ENCODE results near the gene CAPN14.

CAPN14 gene

DNA sequence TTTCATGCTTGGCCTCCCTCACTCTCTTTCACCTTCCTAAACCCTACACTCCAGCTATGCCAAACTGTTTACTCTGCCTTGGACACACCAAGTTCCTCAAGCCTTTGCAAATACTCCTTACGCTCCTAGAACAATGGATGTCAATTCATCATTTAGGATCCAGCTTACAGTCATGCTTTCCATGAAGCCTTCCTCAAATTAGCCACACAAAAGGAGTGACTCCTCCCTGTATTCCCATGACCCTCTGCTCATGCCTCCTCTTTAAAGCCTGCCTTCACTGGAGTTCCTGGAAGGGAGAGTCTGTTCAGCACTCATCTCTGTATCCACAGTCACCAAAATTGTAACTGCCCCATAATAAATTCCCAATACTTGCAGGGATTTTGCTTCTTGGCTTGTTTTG is 15.9 kb upstream of the CAPN14 start:
- Histone ChIP-seq H3K9me3 (ENCODE audit: control insufficient read depth, insufficient read depth, low read depth, low read length) (no peaks in the 10 kb centered on the region), H3K27ac (ENCODE audit: extremely low read depth, low read depth, low read length) (no peak overlapping the region), H3K4me1 (ENCODE audit: control insufficient read depth, insufficient read depth, low read length) (0 out of 2 replicates have a peak, but pooled peaks cover 2% of the 10 kb centered on the region), H3K4me3 (ENCODE audit: low read depth, low read length) (no peak overlapping the region), H3K36me3 (ENCODE audit: control insufficient read depth in 2 of 2, insufficient read depth in 1 of 2, low read length in 2 of 2) (no peaks in the 10 kb centered on the region; a peak in 1 of 3 replicates)
- POLR2A ChIA-PET, result interaction anchor here (0.9 kb wide), 1 partner anchor 55 kb away, joined by 3 read pairs; no protein-coding TSS in a partner anchor
- CTCF ChIA-PET, result interaction anchor here (0.7 to 4.0 kb wide), 9 partner anchors 10 to 1299 kb away, joined by 3 to 25 read pairs (median 5); partner anchors contain the start of gene GALNT14
- TF ChIP-seq, protein P1, sequence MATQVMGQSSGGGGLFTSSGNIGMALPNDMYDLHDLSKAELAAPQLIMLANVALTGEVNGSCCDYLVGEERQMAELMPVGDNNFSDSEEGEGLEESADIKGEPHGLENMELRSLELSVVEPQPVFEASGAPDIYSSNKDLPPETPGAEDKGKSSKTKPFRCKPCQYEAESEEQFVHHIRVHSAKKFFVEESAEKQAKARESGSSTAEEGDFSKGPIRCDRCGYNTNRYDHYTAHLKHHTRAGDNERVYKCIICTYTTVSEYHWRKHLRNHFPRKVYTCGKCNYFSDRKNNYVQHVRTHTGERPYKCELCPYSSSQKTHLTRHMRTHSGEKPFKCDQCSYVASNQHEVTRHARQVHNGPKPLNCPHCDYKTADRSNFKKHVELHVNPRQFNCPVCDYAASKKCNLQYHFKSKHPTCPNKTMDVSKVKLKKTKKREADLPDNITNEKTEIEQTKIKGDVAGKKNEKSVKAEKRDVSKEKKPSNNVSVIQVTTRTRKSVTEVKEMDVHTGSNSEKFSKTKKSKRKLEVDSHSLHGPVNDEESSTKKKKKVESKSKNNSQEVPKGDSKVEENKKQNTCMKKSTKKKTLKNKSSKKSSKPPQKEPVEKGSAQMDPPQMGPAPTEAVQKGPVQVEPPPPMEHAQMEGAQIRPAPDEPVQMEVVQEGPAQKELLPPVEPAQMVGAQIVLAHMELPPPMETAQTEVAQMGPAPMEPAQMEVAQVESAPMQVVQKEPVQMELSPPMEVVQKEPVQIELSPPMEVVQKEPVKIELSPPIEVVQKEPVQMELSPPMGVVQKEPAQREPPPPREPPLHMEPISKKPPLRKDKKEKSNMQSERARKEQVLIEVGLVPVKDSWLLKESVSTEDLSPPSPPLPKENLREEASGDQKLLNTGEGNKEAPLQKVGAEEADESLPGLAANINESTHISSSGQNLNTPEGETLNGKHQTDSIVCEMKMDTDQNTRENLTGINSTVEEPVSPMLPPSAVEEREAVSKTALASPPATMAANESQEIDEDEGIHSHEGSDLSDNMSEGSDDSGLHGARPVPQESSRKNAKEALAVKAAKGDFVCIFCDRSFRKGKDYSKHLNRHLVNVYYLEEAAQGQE (tag by site-specific recombination; IDR thresholded peaks at IDR 0.05), result no peak
- TF ChIP-seq ZNF174 (tag by site-specific recombination; IDR thresholded peaks at IDR 0.05) (no peak), SETDB1 (IDR thresholded peaks at IDR 0.05; ENCODE audit: insufficient read length, low read length) (no peak), SP7 (tag by site-specific recombination; IDR thresholded peaks at IDR 0.05) (no peak), ZNF266 (tag by site-specific recombination; IDR thresholded peaks at IDR 0.05; ENCODE audit: low read depth) (no peak), FEZF1 (tag by site-specific recombination; IDR thresholded peaks at IDR 0.05) (no peak)

DNA sequence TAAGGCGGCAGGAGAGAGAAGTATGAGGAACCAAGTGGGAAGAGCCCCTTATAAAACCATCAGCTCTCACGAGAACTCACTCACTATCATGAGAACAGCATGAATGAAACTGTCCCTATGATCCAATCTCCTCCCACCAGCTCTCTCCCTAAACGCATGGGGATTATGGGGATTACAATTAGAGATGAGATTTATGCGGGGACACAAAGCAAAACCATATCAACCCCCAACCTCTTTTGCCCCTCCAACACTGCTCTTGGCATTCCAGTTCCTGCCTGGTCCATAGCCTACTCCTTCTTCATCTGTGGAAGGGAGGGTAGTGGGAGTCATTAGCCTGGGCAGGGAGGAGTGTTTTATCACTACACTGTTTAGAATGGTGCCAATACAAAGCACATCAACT is 15.3 kb upstream of the CAPN14 start:
- Histone ChIP-seq H3K36me3 (ENCODE audit: control insufficient read depth in 2 of 2, insufficient read depth in 1 of 2, low read length in 2 of 2) (no peaks in the 10 kb centered on the region; a peak in 1 of 3 replicates), H3K4me1 (ENCODE audit: control insufficient read depth, insufficient read depth, low read length) (0 out of 2 replicates have a peak, but pooled peaks cover 2% of the 10 kb centered on the region), H3K27ac (ENCODE audit: extremely low read depth, low read depth, low read length) (no peak overlapping the region), H3K9me3 (ENCODE audit: control insufficient read depth, insufficient read depth, low read depth, low read length) (no peaks in the 10 kb centered on the region), H3K4me3 (ENCODE audit: low read depth, low read length) (no peak overlapping the region)
- ChIA-PET CTCF (interaction anchor here (0.7 to 4.0 kb wide), 4 partner anchors 29 to 1299 kb away, joined by 3 to 25 read pairs (median 5); no protein-coding TSS in a partner anchor), POLR2A (no interaction called here)
- TF ChIP-seq ZNF404 (tag by site-specific recombination; IDR thresholded peaks at IDR 0.05) (no peak), ZIC2 (tag by site-specific recombination; IDR thresholded peaks at IDR 0.05) (no peak), ZFP3 (tag by site-specific recombination; IDR thresholded peaks at IDR 0.05; ENCODE audit: low read depth) (no peak), ZNF76 (tag by site-specific recombination; IDR thresholded peaks at IDR 0.05; ENCODE audit: borderline replicate concordance, low read depth) (no peak), IKZF3 (tag by site-specific recombination; IDR thresholded peaks at IDR 0.05) (no peak), ZNF114 (tag by site-specific recombination; IDR thresholded peaks at IDR 0.05) (no peak)
- TF ChIP-seq, protein P2, sequence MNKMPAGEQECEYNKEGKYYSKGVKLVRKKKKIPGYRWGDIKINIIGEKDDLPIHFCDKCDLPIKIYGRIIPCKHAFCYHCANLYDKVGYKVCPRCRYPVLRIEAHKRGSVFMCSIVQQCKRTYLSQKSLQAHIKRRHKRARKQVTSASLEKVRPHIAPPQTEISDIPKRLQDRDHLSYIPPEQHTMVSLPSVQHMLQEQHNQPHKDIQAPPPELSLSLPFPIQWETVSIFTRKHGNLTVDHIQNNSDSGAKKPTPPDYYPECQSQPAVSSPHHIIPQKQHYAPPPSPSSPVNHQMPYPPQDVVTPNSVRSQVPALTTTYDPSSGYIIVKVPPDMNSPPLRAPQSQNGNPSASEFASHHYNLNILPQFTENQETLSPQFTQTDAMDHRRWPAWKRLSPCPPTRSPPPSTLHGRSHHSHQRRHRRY (tag by site-specific recombination; IDR thresholded peaks at IDR 0.05), result no peak
- TF ChIP-seq, protein P3, sequence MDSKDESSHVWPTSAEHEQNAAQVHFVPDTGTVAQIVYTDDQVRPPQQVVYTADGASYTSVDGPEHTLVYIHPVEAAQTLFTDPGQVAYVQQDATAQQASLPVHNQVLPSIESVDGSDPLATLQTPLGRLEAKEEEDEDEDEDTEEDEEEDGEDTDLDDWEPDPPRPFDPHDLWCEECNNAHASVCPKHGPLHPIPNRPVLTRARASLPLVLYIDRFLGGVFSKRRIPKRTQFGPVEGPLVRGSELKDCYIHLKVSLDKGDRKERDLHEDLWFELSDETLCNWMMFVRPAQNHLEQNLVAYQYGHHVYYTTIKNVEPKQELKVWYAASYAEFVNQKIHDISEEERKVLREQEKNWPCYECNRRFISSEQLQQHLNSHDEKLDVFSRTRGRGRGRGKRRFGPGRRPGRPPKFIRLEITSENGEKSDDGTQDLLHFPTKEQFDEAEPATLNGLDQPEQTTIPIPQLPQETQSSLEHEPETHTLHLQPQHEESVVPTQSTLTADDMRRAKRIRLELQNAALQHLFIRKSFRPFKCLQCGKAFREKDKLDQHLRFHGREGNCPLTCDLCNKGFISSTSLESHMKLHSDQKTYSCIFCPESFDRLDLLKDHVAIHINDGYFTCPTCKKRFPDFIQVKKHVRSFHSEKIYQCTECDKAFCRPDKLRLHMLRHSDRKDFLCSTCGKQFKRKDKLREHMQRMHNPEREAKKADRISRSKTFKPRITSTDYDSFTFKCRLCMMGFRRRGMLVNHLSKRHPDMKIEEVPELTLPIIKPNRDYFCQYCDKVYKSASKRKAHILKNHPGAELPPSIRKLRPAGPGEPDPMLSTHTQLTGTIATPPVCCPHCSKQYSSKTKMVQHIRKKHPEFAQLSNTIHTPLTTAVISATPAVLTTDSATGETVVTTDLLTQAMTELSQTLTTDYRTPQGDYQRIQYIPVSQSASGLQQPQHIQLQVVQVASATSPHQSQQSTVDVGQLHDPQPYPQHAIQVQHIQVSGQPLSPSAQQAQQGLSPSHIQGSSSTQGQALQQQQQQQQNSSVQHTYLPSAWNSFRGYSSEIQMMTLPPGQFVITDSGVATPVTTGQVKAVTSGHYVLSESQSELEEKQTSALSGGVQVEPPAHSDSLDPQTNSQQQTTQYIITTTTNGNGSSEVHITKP (tag by site-specific recombination; IDR thresholded peaks at IDR 0.05), result no peak
